Keratinocyte (primary cell): ENCODE measurements around the gene OSBPL1A.

ENCODE experiments used
- CTCF ChIP-seq, 3 experiments: IDR thresholded peaks in 1 of 3; conservative IDR thresholded peaks in 1 of 3; optimal IDR thresholded peaks in 1 of 3; 2 replicates in 2 of 3; 3 replicates in 1 of 3; pipeline versions ENCODE3 to v1.5.1; 2011; ENCODE audit warnings: low read length in 3 of 3, mild to moderate bottlenecking in 3 of 3, moderate library complexity in 2 of 3, control low read depth in 1 of 3, inconsistent platforms in 1 of 3; ENCODE audit not compliant: insufficient read depth in 2 of 3; ENCODE audit errors: extremely low read depth in 1 of 3
- EZH2 ChIP-seq: IDR thresholded peaks from one replicate; pipeline ENCODE4 v1.6.1; 2012; ENCODE audit warnings: inconsistent platforms, mild to moderate bottlenecking, low read length, moderate library complexity

- TF ChIP-seq CTCF (optimal IDR thresholded peaks at IDR 0.05 in 1 of 3, IDR thresholded peaks at IDR 0.05 in 1 of 3, conservative IDR thresholded peaks at IDR 0.05 in 1 of 3; ENCODE audit: extremely low read depth in 1 of 3, insufficient read depth in 2 of 3, low read length in 3 of 3) (no peak), EZH2 (no peak)
These were observed 244.2 kb downstream of the OSBPL1A start for GRCh38 chr18:24153397-24153796.
